AG04449 (cell line): ENCODE data around the gene DMRTC1B.
"Not testable (repeated sequence)": the region's sequence is repeated elsewhere in the genome, so short reads cannot be mapped to it uniquely, and the experiment has no call there.

ENCODE experiments used
- CTCF ChIA-PET: fragments of 350-600 bp; formaldehyde crosslinking; extraction: SDS; loops from one replicate; lab custom pipeline; 2021; ENCODE audit warnings: antibody characterized with exemption; lab: Yijun Ruan, JAX
- POLR2A ChIA-PET: fragments of 400-600, 350-600 bp; formaldehyde crosslinking; extraction: SDS; loops from one replicate; lab custom pipeline; 2020; ENCODE audit warnings: antibody characterized with exemption, inconsistent platforms; lab: Yijun Ruan, JAX
- DNase-seq: peaks from one replicate; pipeline ENCODE4 v3.0.0-alpha.2; 2010; ENCODE audit warnings: low read depth, low spot score
- H3K4me3 ChIP-seq: 2 replicates; pipeline ENCODE4 v1.5.1; 2011; ENCODE audit warnings: low read depth, mild to moderate bottlenecking, control low read depth, low read length

The DMRTC1B gene

DNA sequence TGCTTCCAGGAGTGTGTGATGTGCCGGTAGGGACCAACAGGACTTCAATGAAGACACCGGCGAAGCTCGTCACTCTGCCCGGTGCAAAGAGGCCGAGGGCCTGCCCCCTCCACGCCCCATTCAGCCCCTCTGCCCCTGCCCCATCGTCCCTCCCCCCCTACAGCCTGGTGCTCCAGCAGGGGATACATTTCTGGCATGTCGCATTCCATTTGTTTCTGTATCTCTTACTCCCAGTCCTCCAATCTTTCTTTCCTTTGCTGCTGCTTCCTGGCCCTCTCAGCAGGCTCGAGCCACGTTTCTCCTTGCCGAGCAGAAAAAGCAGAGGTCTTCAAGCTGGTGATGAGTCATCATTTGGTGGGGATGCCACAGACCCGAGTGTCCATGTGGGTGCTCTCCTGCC lies 31.4 kb downstream of the DMRTC1B start, which contains the start of gene FAM236D:
Gene FAM236D, minus strand, starts transcription at position 101 of the 400 bp plus-strand sequence. Its CDS starts 100 bp downstream, at position 1.
- POLR2A ChIA-PET, H3K4me3 ChIP-seq, DNase-seq, CTCF ChIA-PET: not testable (repeated sequence)

DNA sequence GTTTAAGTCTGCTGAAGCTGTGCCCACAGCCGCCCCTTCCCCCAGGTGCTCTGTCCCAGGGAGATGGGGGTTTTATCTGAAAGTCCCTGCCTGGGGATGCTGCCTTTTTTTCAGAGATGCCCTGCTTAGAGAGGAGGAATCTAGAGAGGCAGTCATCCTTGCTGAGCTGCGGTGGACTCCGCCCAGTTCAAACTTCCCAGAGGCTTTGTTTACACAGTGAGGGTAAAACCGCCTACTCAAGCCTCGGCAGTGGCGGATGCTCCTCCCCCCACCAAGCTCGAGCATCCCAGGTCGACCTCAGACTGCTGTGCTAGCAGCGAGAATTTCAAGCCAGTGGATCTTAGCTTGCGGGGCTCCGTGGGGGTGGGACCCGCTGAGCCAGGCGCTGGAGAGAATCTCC lies 54.0 kb downstream of the DMRTC1B start:
- H3K4me3 ChIP-seq, DNase-seq, POLR2A ChIA-PET, CTCF ChIA-PET: not testable (repeated sequence)

DNA sequence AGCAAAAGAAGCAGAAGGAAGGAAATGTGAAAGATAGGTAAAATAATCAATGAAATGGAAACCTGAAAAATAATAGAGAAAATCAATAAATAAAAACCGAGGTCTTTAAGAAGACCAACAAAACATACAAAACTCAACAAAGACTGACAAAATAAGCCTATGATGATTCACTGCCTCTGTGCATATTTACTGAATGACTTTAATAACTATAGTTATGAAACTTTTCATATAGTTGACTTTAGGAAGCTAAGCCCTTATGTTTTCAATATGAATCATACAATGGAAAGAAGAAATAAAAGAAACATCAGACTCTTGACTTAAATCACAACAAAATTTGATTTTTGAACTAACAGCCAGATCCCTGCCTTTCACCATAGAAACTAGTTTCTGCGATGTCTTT lies 60.8 kb downstream of the DMRTC1B start:
- DNase-seq, CTCF ChIA-PET, H3K4me3 ChIP-seq, POLR2A ChIA-PET: not testable (repeated sequence)

DNA sequence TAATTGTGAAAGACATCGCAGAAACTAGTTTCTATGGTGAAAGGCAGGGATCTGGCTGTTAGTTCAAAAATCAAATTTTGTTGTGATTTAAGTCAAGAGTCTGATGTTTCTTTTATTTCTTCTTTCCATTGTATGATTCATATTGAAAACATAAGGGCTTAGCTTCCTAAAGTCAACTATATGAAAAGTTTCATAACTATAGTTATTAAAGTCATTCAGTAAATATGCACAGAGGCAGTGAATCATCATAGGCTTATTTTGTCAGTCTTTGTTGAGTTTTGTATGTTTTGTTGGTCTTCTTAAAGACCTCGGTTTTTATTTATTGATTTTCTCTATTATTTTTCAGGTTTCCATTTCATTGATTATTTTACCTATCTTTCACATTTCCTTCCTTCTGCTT lies 106.2 kb downstream of the DMRTC1B start:
- CTCF ChIA-PET = not testable (repeated sequence)

DNA sequence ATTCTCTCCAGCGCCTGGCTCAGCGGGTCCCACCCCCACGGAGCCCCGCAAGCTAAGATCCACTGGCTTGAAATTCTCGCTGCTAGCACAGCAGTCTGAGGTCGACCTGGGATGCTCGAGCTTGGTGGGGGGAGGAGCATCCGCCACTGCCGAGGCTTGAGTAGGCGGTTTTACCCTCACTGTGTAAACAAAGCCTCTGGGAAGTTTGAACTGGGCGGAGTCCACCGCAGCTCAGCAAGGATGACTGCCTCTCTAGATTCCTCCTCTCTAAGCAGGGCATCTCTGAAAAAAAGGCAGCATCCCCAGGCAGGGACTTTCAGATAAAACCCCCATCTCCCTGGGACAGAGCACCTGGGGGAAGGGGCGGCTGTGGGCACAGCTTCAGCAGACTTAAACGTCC lies 113.0 kb downstream of the DMRTC1B start:
- DNase-seq, CTCF ChIA-PET, POLR2A ChIA-PET, H3K4me3 ChIP-seq: not testable (repeated sequence)

More for the DNA sequence above, 106.2 kb downstream of the DMRTC1B start:
- POLR2A ChIA-PET, DNase-seq, H3K4me3 ChIP-seq: not testable (repeated sequence)
